ENCODE data around the gene ST3GAL2. TPM values are rescaled to one million over a fixed set of nuclear protein-coding genes. Genes with fewer than 3 reads are reported as not detected.
"Not testable (repeated sequence)": the region's sequence is repeated elsewhere in the genome, so short reads cannot be mapped to it uniquely, and the experiment has no call there.

The ST3GAL2 gene
- total RNA-seq, 1 donor from 2014 or later, result 134 TPM

DNA sequence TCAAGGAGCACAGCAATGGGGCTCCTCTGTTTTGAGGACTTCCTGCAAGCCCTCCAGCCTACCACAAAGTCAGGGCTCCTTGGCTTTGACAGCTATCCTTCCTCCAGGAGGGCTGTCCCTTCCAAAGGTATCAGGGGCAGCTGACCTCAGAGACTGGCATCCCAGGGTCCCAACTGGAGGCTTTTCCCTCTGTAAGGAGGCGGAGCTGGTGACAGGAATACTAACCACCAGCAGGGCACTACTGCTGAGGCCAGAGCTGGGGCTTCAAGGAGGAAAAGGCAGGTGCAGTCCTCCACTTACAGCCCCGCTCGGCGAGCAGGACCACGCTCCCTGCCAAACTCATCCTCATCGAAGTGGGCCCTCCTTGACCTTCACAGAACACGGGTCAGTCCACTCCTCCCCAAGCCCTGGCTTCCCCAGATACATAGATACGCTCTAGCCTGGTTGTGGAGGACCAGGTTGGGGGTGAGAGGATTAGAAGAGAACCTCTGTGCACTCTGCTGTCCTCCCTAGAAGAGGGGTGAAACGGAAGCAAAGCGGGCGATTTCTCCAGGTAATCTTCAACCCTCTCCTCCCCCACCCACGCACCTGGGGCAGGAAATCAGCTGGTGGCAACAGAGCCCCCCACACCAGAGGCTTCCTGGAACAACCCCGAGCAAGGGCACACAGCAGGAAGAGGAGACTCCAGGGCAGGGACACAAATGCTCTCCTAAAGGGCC lies 20.5 kb downstream of the ST3GAL2 start:
- peaks cover 6% of the 10 kb centered on the region for H3K9me3 Mint-ChIP-seq (ENCODE audit: unreplicated experiment)
- TF ChIP-seq, protein P1, sequence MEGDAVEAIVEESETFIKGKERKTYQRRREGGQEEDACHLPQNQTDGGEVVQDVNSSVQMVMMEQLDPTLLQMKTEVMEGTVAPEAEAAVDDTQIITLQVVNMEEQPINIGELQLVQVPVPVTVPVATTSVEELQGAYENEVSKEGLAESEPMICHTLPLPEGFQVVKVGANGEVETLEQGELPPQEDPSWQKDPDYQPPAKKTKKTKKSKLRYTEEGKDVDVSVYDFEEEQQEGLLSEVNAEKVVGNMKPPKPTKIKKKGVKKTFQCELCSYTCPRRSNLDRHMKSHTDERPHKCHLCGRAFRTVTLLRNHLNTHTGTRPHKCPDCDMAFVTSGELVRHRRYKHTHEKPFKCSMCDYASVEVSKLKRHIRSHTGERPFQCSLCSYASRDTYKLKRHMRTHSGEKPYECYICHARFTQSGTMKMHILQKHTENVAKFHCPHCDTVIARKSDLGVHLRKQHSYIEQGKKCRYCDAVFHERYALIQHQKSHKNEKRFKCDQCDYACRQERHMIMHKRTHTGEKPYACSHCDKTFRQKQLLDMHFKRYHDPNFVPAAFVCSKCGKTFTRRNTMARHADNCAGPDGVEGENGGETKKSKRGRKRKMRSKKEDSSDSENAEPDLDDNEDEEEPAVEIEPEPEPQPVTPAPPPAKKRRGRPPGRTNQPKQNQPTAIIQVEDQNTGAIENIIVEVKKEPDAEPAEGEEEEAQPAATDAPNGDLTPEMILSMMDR (IDR thresholded peaks at IDR 0.05; ENCODE audit: partially characterized antibody, unreplicated experiment), result no peak
- no peaks in the 10 kb centered on the region for H3K36me3 Mint-ChIP-seq (ENCODE audit: unreplicated experiment)
- no peak overlapping the region for H3K4me3 Mint-ChIP-seq (ENCODE audit: unreplicated experiment)
- H3K27me3 Mint-ChIP-seq (ENCODE audit: unreplicated experiment), result peaks cover 6% of the 10 kb centered on the region
- H3K27ac Mint-ChIP-seq (ENCODE audit: unreplicated experiment), result no peak overlapping the region
- H3K4me1 Mint-ChIP-seq (ENCODE audit: low read depth, unreplicated experiment), result peaks cover 44% of the 10 kb centered on the region
- DNase-seq, result no peak

DNA sequence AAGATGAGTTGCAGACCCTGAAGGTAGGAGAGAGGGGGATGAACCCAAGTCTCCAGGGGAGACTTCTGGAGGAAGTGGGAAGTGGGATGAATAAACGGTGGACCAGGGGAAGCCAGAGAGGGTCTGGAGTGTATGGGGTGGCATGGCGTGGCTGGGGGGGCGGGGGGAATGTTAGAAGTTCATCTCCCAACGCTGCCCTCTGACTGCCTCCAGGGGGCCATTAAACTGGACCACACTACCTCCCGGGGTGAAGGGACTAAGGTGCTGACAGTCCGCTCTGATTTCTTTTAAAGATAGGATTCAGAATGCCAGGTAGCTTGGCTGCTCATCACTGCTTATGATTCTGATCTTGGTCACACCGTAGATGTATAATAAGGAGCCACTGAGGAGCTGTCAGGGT lies 21.2 kb downstream of the ST3GAL2 start:
- peaks cover 6% of the 10 kb centered on the region for H3K27me3 Mint-ChIP-seq (ENCODE audit: unreplicated experiment)
- TF ChIP-seq, protein P1 (IDR thresholded peaks at IDR 0.05; ENCODE audit: partially characterized antibody, unreplicated experiment), result no peak
- peaks cover 38% of the 10 kb centered on the region for H3K4me1 Mint-ChIP-seq (ENCODE audit: low read depth, unreplicated experiment)
- H3K9me3 Mint-ChIP-seq (ENCODE audit: unreplicated experiment), result peaks cover 6% of the 10 kb centered on the region
- H3K27ac Mint-ChIP-seq (ENCODE audit: unreplicated experiment), result no peak overlapping the region
- no peak for DNase-seq
- H3K4me3 Mint-ChIP-seq (ENCODE audit: unreplicated experiment), result peak overlapping the region; percentile 42
- H3K36me3 Mint-ChIP-seq (ENCODE audit: unreplicated experiment), result no peaks in the 10 kb centered on the region

GRCh38 chr16:70416748-70417616 lies 21.9 kb downstream of the ST3GAL2 start:
- no peaks in the 10 kb centered on the region for H3K36me3 Mint-ChIP-seq (ENCODE audit: unreplicated experiment)
- TF ChIP-seq, protein P1 (IDR thresholded peaks at IDR 0.05; ENCODE audit: partially characterized antibody, unreplicated experiment), result no peak
- no peak for DNase-seq
- H3K4me3 Mint-ChIP-seq (ENCODE audit: unreplicated experiment), result no peak overlapping the region
- peaks cover 6% of the 10 kb centered on the region for H3K9me3 Mint-ChIP-seq (ENCODE audit: unreplicated experiment)
- peaks cover 6% of the 10 kb centered on the region for H3K27me3 Mint-ChIP-seq (ENCODE audit: unreplicated experiment)
- H3K4me1 Mint-ChIP-seq (ENCODE audit: low read depth, unreplicated experiment), result peaks cover 32% of the 10 kb centered on the region
- H3K27ac Mint-ChIP-seq (ENCODE audit: unreplicated experiment), result no peak overlapping the region

- H3K36me3 Mint-ChIP-seq (ENCODE audit: unreplicated experiment); DNase-seq; H3K4me3 Mint-ChIP-seq (ENCODE audit: unreplicated experiment); H3K27me3 Mint-ChIP-seq (ENCODE audit: unreplicated experiment); H3K9me3 Mint-ChIP-seq (ENCODE audit: unreplicated experiment); H3K27ac Mint-ChIP-seq (ENCODE audit: unreplicated experiment): not testable (repeated sequence)
- H3K4me1 Mint-ChIP-seq (ENCODE audit: low read depth, unreplicated experiment), result peaks cover 20% of the 10 kb centered on the region
Observed at GRCh38 chr16:70413572-70413971, 25.3 kb downstream of the ST3GAL2 start.

DNA sequence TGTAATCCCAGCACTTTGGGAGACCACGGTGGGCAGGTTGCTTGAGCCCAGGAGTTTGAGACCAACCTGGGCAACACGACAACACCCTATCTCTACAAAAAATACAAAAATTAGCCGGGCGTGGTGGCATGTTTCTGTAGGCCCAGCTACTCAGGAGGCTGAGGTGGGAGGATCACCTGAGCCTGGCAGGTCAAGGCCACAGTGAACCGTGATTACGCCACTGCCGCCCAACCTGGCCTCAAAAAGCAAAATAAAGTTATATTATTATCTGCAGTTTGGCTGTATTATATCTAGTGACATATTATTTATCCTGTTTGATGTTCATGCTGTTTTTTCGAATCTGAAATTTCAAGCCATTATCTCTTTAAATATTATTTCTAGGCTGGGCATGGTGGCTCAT lies 26.5 kb downstream of the ST3GAL2 start:
- peaks cover under 1% of the 10 kb centered on the region for H3K9me3 Mint-ChIP-seq (ENCODE audit: unreplicated experiment)
- no peak overlapping the region for H3K27ac Mint-ChIP-seq (ENCODE audit: unreplicated experiment)

More for the DNA sequence above, 26.5 kb downstream of the ST3GAL2 start:
- DNase-seq, result no peak
- Mint-ChIP-seq H3K4me1 (ENCODE audit: low read depth, unreplicated experiment) (peaks cover 24% of the 10 kb centered on the region), H3K36me3 (ENCODE audit: unreplicated experiment) (peaks cover 5% of the 10 kb centered on the region), H3K27me3 (ENCODE audit: unreplicated experiment) (peaks cover 5% of the 10 kb centered on the region), H3K4me3 (ENCODE audit: unreplicated experiment) (no peak overlapping the region)
- TF ChIP-seq, protein P1 (IDR thresholded peaks at IDR 0.05; ENCODE audit: partially characterized antibody, unreplicated experiment), result no peak

Data from glutamatergic neuron (in vitro differentiated cells).